ENCODE results near the gene IRS2.

GRCh38 chr13:109748677-109749076, 37.7 kb downstream of the IRS2 start:
- TF ChIP-seq CTCF (IDR thresholded peaks at IDR 0.05; ENCODE audit: control extremely low read depth in 1 of 3, insufficient read depth in 1 of 3, low read depth in 1 of 3, low read length in 3 of 3): no peak
- no peak for TF ChIP-seq JUND (IDR thresholded peaks at IDR 0.05; ENCODE audit: low read length)
- TF ChIP-seq GTF2F1 (IDR thresholded peaks at IDR 0.05; ENCODE audit: borderline replicate concordance, low read depth, low read length): no peak
- TF ChIP-seq YY1 (IDR thresholded peaks at IDR 0.05; ENCODE audit: low read depth, low read length): no peak
- no peak for TF ChIP-seq RFX5 (IDR thresholded peaks at IDR 0.05; ENCODE audit: borderline replicate concordance, low read depth, low read length)
- TF ChIP-seq EP300 (IDR thresholded peaks at IDR 0.05; ENCODE audit: borderline replicate concordance in 1 of 2, low read depth in 2 of 2, low read length in 2 of 2): no peak
- no peak for TF ChIP-seq SP1 (IDR thresholded peaks at IDR 0.05; ENCODE audit: low read depth, low read length)
- no peak for TF ChIP-seq TAF1 (IDR thresholded peaks at IDR 0.05; ENCODE audit: low read depth, low read length)
- no peak for TF ChIP-seq POLR2AphosphoS5 (IDR thresholded peaks at IDR 0.05; ENCODE audit: low read depth, low read length)
- no peak for TF ChIP-seq MAX (IDR thresholded peaks at IDR 0.05)
- TF ChIP-seq RBBP5 (IDR thresholded peaks at IDR 0.05; ENCODE audit: borderline replicate concordance, low read depth, low read length): no peak
- no peak for TF ChIP-seq KDM1A (IDR thresholded peaks at IDR 0.05; ENCODE audit: borderline replicate concordance, low read length)
- TF ChIP-seq CHD1 (IDR thresholded peaks at IDR 0.05; ENCODE audit: low read depth, low read length): no peak

All from H1 (cell line).